K562 (cell line): Measurements from ENCODE around the gene MYEF2. TPM values are rescaled to one million over a fixed set of nuclear protein-coding genes. Genes with fewer than 3 reads are reported as not detected.

Experiments used
- ATAC-seq: fragments of 200-7000 bp; cut with Tn5 transposase; 3 replicates; pipeline ENCODE4 v1.9.1; 2020; ENCODE audit warnings: moderate library complexity
- BruUV-seq: library from RNA; stranded (reverse); fragments of 400-500 nt; replicated peaks from 2 replicates; lab custom pipeline; 2021; lab: Mats Ljungman, UMichigan
- CTCF ChIA-PET: fragments of 300-600 bp; formaldehyde crosslinking; extraction: SDS; loops from one replicate; lab custom pipeline; 2021; ENCODE audit warnings: low intra/inter-chr PET ratio; lab: Yijun Ruan, JAX
- POLR2A ChIA-PET: fragments of 300-600, 350-650 bp; sonication (Branson Sonifier 250); formaldehyde crosslinking; extraction: SDS; loops from one replicate; lab custom pipeline; 2021; ENCODE audit warnings: antibody characterized with exemption, inconsistent platforms; lab: Yijun Ruan, JAX
- DNase-seq, 4 experiments: peaks; one replicate each; pipeline versions ENCODE4 v3.0.0 to v3.0.0-alpha.2; 2011 to 2018; ENCODE audit warnings: low spot score in 3 of 4, mixed read lengths in 3 of 4; ENCODE audit errors: extremely low read depth in 1 of 4
- FAIRE-seq: peaks from 2 replicates; lab custom pipeline; 2011; peaks lifted over from hg19 to GRCh38; lab: Jason Lieb, UNC
- H2AFZ ChIP-seq: 2 replicates; pipeline ENCODE4 v1.6.0; 2011; ENCODE audit warnings: low read depth, low read length, control low read depth, inconsistent platforms
- H3K27ac ChIP-seq: fragments of 200-600 bp; 3 replicates; pipeline ENCODE4 v1.8.0; 2011; ENCODE audit warnings: low read depth, mild to moderate bottlenecking, control low read depth, inconsistent platforms, low read length, moderate library complexity, mixed read lengths; ENCODE audit errors: extremely low read depth
- H3K27me3 ChIP-seq, 2 experiments: fragments of 300-600 bp in 1 of 2; 2 replicates in 1 of 2; 3 replicates in 1 of 2; pipeline versions ENCODE4 v1.6.0 to v1.8.0; 2011; ENCODE audit warnings: inconsistent platforms in 2 of 2, low read length in 2 of 2, mild to moderate bottlenecking in 1 of 2, mixed read lengths in 1 of 2, moderate library complexity in 1 of 2; ENCODE audit not compliant: control insufficient read depth in 2 of 2, insufficient read depth in 2 of 2
- H3K36me3 ChIP-seq: fragments of 300-600 bp; 3 replicates; pipeline ENCODE4 v1.8.0; 2011; ENCODE audit warnings: mild to moderate bottlenecking, low read length, inconsistent platforms; ENCODE audit not compliant: control insufficient read depth, insufficient read depth
- H3K4me1 ChIP-seq, 2 experiments: fragments of 200-600 bp in 1 of 2; replicated peaks in 1 of 2; 2 replicates in 1 of 2; 3 replicates in 1 of 2; pipeline versions ENCODE4 v1.5.1 to v1.8.0; 2011; ENCODE audit warnings: inconsistent platforms in 2 of 2, low read length in 2 of 2, mild to moderate bottlenecking in 1 of 2, mixed read lengths in 1 of 2, moderate library complexity in 1 of 2; ENCODE audit not compliant: control insufficient read depth in 2 of 2, insufficient read depth in 2 of 2
- H3K4me2 ChIP-seq: 2 replicates; pipeline ENCODE4 v1.6.1; 2011; ENCODE audit warnings: low read length, control low read depth, inconsistent platforms, mixed read lengths; ENCODE audit not compliant: insufficient read depth
- H3K4me3 ChIP-seq: fragments of 200-600 bp; sonication (generic), shearing (Covaris generic); 2 replicates; pipeline ENCODE4 v1.5.1; 2016; ENCODE audit warnings: control low read depth, inconsistent platforms
- H3K79me2 ChIP-seq: fragments of 200-600 bp; 3 replicates; pipeline ENCODE4 v1.8.0; 2011; ENCODE audit warnings: low read length, inconsistent platforms; ENCODE audit not compliant: control insufficient read depth, insufficient read depth
- H3K9ac ChIP-seq, 2 experiments: 2 replicates each; pipeline versions ENCODE4 v1.6.0 to v1.6.1; 2011; ENCODE audit warnings: low read depth in 2 of 2, low read length in 2 of 2, control low read depth in 1 of 2, inconsistent platforms in 1 of 2, mild to moderate bottlenecking in 1 of 2, mixed read lengths in 1 of 2; ENCODE audit not compliant: insufficient read depth in 1 of 2
- H3K9me1 ChIP-seq: one replicate; pipeline ENCODE4 v1.6.0; 2011; ENCODE audit warnings: inconsistent platforms, mild to moderate bottlenecking, low read length, moderate library complexity; ENCODE audit not compliant: control insufficient read depth, insufficient read depth
- H3K9me3 ChIP-seq: replicated peaks from 2 replicates; pipeline ENCODE4 v1.5.1; 2011; ENCODE audit warnings: low read depth, low read length, inconsistent platforms; ENCODE audit not compliant: control insufficient read depth, insufficient read depth
- H4K20me1 ChIP-seq: replicated peaks from 2 replicates; pipeline ENCODE4 v1.6.1; 2011; ENCODE audit warnings: low read length, inconsistent platforms, mixed read lengths; ENCODE audit not compliant: control insufficient read depth, insufficient read depth
- EHMT2 ChIP-seq: fragments of 450-650 bp; IDR thresholded peaks from 2 replicates; pipeline ENCODE4 v1.6.1; 2018; ENCODE audit warnings: antibody characterized with exemption
- FOXP1 ChIP-seq: sonication (generic); formaldehyde crosslinking; IDR thresholded peaks from 2 replicates; pipeline ENCODE4 v1.8.0; 2022; ENCODE audit warnings: mild to moderate bottlenecking, missing genetic modification reagents
- MIER1 ChIP-seq: fragments of 450-650 bp; IDR thresholded peaks from 2 replicates; pipeline ENCODE4 v1.6.1; 2016; ENCODE audit warnings: antibody characterized with exemption, mild to moderate bottlenecking, low read depth
- RUNX1 ChIP-seq: sonication (generic); IDR thresholded peaks from 2 replicates; pipeline ENCODE4 v1.6.1; 2016; ENCODE audit warnings: antibody characterized with exemption, low read depth
- ZNF143 ChIP-seq: sonication (generic); formaldehyde crosslinking; IDR thresholded peaks from 2 replicates; pipeline ENCODE4 v1.9.0; 2022; ENCODE audit warnings: mild to moderate bottlenecking, missing genetic modification reagents
- ZSCAN29 ChIP-seq: fragments of 450-650 bp; IDR thresholded peaks from 2 replicates; pipeline ENCODE4 v1.6.1; 2017
- WGBS: fragments of 100-300 bp; shearing (Covaris generic); methylation state at CpG from one replicate; pipeline ENCODE4 v1.1.6; 2016; ENCODE audit warnings: low coverage, mixed read lengths; ENCODE audit not compliant: insufficient coverage; ENCODE audit errors: missing lambda C conversion rate; 5-methylcytosine and 5-hydroxymethylcytosine counted together
- in situ Hi-C: fragments of 300-500 bp; cut with MboI; formaldehyde crosslinking; loops from 4 replicates; pipeline ENCODE4 v1.15.0; 2018; ENCODE audit warnings: inconsistent platforms, mixed read lengths
- intact Hi-C: fragments of 100-400 bp; cut with micrococcal nuclease; formaldehyde crosslinking; loops from 2 replicates; pipeline ENCODE4 v1.14.2; 2022
- polyA plus RNA-seq, 8 experiments: library from polyadenylated mRNA; depleted of rRNA in 4 of 8; stranded (reverse) in 5 of 8; unstranded in 3 of 8; fragments of >200 nt; fragmentation: Nextera tagmentation in 2 of 8; fragmentation: Illumina TruSeq in 1 of 8; extraction: Ambion mirVana in 2 of 8; extraction: Trizol in 1 of 8; gene quantifications; 2 replicates each; pipeline versions ENCODE4 v1.2.1 to v1.2.3, GENCODE V29; 2011 to 2014; ENCODE audit warnings: inconsistent platforms in 1 of 8, missing spikeins in 1 of 8
- total RNA-seq, 7 experiments: library from RNA; depleted of rRNA in 6 of 7; stranded (reverse); fragments of >200 nt in 6 of 7; fragmentation: Illumina TruSeq in 2 of 7; extraction: Trizol in 2 of 7; gene quantifications; 2 replicates each; pipeline versions ENCODE4 v1.2.1 to v1.2.3, GENCODE V29; 2011 to 2021; ENCODE audit warnings: low replicate concordance in 1 of 7
- TF ChIP-seq, protein P1 (sequence below): fragments of 250-450 bp; sonication (Bioruptor Pico); IDR thresholded peaks from 2 replicates; pipeline ENCODE4 v1.4.0; 2020; ENCODE audit warnings: mild to moderate bottlenecking, moderate library complexity
- TF ChIP-seq, protein P2 (sequence below), 2 experiments: fragments of 450-650 bp; formaldehyde crosslinking in 1 of 2; IDR thresholded peaks; 2 replicates each; pipeline versions ENCODE4 v1.4.0 to v1.6.1; 2014 to 2020; ENCODE audit warnings: mild to moderate bottlenecking in 2 of 2, borderline replicate concordance in 1 of 2, low read depth in 1 of 2
- TF ChIP-seq, protein P3 (sequence below): fragments of 250-450 bp; sonication (Bioruptor Pico); IDR thresholded peaks from 2 replicates; pipeline ENCODE4 v1.8.0; 2022; ENCODE audit warnings: moderate library complexity, mild to moderate bottlenecking, inconsistent platforms
- TF ChIP-seq, protein P4 (sequence below): fragments of 450-650 bp; formaldehyde crosslinking; IDR thresholded peaks from 2 replicates; pipeline ENCODE4 v1.4.0; 2022; ENCODE audit warnings: mild to moderate bottlenecking, moderate library complexity

Gene MYEF2
- total and polyA plus RNA-seq, 9 of the 15 experiments (the other 6 are each of a cell fraction or from before 2014, with no cell fraction given), result 0.03 to 0.82 (median 0.19) TPM

DNA sequence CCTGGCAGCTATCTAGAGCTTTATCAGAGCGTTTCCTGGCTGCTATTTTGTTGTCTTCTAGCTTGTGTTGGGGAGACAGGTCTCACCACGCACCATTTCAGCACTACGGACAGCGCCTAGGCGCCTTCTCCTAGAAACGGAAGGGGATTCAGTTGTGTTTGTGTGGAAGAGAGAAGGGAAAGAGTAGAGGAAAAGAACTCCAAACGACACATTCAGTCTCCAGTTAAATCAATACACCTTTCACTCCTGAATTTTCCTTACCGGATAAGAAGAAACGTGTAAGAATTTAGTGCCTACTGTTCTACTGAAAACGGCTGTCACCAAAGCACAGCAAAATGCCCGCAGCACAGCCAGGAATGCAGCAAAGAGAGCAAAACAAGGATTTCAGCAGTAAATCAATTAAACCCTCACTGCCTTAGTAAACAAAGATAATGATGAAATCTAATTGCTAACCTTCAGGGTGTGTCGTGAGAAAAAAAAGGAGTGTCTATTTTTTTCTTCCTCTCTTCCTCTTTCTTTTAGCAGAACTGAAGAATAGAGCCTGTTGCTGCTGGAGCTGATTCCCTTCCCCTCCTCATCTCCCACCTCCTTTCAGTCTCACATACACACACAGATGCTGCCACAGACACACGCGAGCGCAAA is 13.0 kb upstream of the MYEF2 start:
- BruUV-seq, result no TSS peak
- no peaks in the 10 kb centered on the region for H3K27me3 ChIP-seq
- peak in 1 of 4 experiments; percentile 42 for DNase-seq
- H3K9me3 ChIP-seq, result no peaks in the 10 kb centered on the region
- POLR2A ChIA-PET, result no interaction called here
- H3K36me3 ChIP-seq, result no peaks in the 10 kb centered on the region
- no peak overlapping the region for H3K27ac ChIP-seq
- in situ Hi-C loops, result no loop called here
- H2AFZ ChIP-seq, result no peak overlapping the region
- H3K9me1 ChIP-seq, result no peaks in the 10 kb centered on the region
- FAIRE-seq, result no peak
- no peaks in the 10 kb centered on the region for H3K4me1 ChIP-seq
- 2% methylated on average over 15 of the region's 15 CpGs for WGBS
- intact Hi-C loops, result no loop called here
- ATAC-seq, result no peak
- no peaks in the 10 kb centered on the region for H4K20me1 ChIP-seq
- H3K79me2 ChIP-seq, result no peaks in the 10 kb centered on the region
- H3K9ac ChIP-seq, result no peak overlapping the region
- H3K4me2 ChIP-seq, result no peak overlapping the region
- CTCF ChIA-PET, result no interaction called here
- H3K4me3 ChIP-seq, result no peak overlapping the region
- TF ChIP-seq ZNF143 (CRISPR knock-in tag) (no peak), ZSCAN29 (no peak), MIER1 (peak; percentile 76), EHMT2 (peak; percentile 91), RUNX1 (no peak), FOXP1 (CRISPR knock-in tag) (no peak)
- TF ChIP-seq, protein P1, sequence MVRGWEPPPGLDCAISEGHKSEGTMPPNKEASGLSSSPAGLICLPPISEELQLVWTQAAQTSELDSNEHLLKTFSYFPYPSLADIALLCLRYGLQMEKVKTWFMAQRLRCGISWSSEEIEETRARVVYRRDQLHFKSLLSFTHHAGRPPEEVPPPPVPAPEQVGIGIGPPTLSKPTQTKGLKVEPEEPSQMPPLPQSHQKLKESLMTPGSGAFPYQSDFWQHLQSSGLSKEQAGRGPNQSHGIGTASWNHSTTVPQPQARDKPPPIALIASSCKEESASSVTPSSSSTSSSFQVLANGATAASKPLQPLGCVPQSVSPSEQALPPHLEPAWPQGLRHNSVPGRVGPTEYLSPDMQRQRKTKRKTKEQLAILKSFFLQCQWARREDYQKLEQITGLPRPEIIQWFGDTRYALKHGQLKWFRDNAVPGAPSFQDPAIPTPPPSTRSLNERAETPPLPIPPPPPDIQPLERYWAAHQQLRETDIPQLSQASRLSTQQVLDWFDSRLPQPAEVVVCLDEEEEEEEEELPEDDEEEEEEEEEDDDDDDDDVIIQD (CRISPR knock-in tag), result no peak
- TF ChIP-seq, protein P2, sequence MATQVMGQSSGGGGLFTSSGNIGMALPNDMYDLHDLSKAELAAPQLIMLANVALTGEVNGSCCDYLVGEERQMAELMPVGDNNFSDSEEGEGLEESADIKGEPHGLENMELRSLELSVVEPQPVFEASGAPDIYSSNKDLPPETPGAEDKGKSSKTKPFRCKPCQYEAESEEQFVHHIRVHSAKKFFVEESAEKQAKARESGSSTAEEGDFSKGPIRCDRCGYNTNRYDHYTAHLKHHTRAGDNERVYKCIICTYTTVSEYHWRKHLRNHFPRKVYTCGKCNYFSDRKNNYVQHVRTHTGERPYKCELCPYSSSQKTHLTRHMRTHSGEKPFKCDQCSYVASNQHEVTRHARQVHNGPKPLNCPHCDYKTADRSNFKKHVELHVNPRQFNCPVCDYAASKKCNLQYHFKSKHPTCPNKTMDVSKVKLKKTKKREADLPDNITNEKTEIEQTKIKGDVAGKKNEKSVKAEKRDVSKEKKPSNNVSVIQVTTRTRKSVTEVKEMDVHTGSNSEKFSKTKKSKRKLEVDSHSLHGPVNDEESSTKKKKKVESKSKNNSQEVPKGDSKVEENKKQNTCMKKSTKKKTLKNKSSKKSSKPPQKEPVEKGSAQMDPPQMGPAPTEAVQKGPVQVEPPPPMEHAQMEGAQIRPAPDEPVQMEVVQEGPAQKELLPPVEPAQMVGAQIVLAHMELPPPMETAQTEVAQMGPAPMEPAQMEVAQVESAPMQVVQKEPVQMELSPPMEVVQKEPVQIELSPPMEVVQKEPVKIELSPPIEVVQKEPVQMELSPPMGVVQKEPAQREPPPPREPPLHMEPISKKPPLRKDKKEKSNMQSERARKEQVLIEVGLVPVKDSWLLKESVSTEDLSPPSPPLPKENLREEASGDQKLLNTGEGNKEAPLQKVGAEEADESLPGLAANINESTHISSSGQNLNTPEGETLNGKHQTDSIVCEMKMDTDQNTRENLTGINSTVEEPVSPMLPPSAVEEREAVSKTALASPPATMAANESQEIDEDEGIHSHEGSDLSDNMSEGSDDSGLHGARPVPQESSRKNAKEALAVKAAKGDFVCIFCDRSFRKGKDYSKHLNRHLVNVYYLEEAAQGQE (IDR thresholded peaks at IDR 0.05; ENCODE audit: borderline replicate concordance), result peak; percentile 95
- TF ChIP-seq, protein P2 (CRISPR knock-in tag; IDR thresholded peaks at IDR 0.05; ENCODE audit: low read depth), result peak; percentile 91
- TF ChIP-seq, protein P3, sequence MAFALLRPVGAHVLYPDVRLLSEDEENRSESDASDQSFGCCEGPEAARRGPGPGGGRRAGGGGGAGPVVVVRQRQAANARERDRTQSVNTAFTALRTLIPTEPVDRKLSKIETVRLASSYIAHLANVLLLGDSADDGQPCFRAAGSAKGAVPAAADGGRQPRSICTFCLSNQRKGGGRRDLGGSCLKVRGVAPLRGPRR (CRISPR knock-in tag), result no peak
- TF ChIP-seq, protein P4, sequence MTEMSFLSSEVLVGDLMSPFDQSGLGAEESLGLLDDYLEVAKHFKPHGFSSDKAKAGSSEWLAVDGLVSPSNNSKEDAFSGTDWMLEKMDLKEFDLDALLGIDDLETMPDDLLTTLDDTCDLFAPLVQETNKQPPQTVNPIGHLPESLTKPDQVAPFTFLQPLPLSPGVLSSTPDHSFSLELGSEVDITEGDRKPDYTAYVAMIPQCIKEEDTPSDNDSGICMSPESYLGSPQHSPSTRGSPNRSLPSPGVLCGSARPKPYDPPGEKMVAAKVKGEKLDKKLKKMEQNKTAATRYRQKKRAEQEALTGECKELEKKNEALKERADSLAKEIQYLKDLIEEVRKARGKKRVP, result no peak
